Stimulated activated naive CD4-positive, alpha-beta T cell (primary cell): ENCODE results near the gene IDNK.

ENCODE experiments used
- DNase-seq, 6 experiments: peaks; one replicate each; lab custom pipeline; 2025; lab: John Stamatoyannopoulos, UW

IDNK gene

DNA sequence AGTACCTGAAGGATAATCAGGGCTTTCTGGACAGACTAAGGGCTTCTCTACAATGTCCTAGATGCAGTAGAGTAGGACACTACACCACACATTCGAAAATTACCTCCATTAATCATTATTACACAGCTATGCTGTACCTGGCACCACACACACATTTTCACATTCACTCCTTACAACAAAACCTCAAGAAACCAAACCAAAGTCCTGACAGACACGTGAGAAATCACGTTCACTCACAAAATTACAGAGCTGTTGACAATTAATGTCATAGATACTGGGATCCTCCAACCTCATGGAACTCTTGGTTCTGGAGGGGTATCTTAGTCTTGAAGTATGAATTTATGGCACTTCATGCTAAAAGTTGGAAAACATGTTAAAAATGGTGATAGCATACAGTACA lies 68.5 kb downstream of the IDNK start:
- DNase-seq: no peak
